OCI-M2 (cell line): ENCODE data around the gene ENDOV.

Experiments used
- DNase-seq: peaks from one replicate; lab custom pipeline; 2025; ENCODE audit not compliant: unreplicated experiment; lab: John Stamatoyannopoulos, UW

ENDOV gene

GRCh38 chr17:80430446-80431245 lies 15.7 kb downstream of the ENDOV start:
- DNase-seq, result no peak

GRCh38 chr17:80431246-80432195 lies 16.6 kb downstream of the ENDOV start:
- DNase-seq, result no peak

- no peak for DNase-seq
Measured at GRCh38 chr17:80432350-80432955, 17.5 kb downstream of the ENDOV start.

GRCh38 chr17:80432961-80433550 lies 18.1 kb downstream of the ENDOV start:
- DNase-seq, result no peak

GRCh38 chr17:80433916-80434666 lies 19.1 kb downstream of the ENDOV start:
- DNase-seq, result no peak

GRCh38 chr17:80437532-80437931 lies 22.6 kb downstream of the ENDOV start:
- no peak for DNase-seq

GRCh38 chr17:80438806-80439205 lies 23.8 kb downstream of the ENDOV start:
- DNase-seq, result no peak

- no peak for DNase-seq
Measured at GRCh38 chr17:80439499-80439898, 24.5 kb downstream of the ENDOV start.

- no peak for DNase-seq
Measured at GRCh38 chr17:80441133-80441578, 26.2 kb downstream of the ENDOV start.

GRCh38 chr17:80441598-80442322 lies 26.8 kb downstream of the ENDOV start:
- DNase-seq, result no peak

- DNase-seq, result no peak
Measured at GRCh38 chr17:80442323-80442659, 27.3 kb downstream of the ENDOV start.

GRCh38 chr17:80442764-80443163 lies 27.8 kb downstream of the ENDOV start:
- DNase-seq, result no peak

GRCh38 chr17:80443498-80443897 lies 28.5 kb downstream of the ENDOV start:
- DNase-seq, result no peak

- DNase-seq, result no peak
Measured at GRCh38 chr17:80443916-80444643, 29.1 kb downstream of the ENDOV start.

- DNase-seq, result no peak
Measured at GRCh38 chr17:80444644-80444979, 29.6 kb downstream of the ENDOV start.

- DNase-seq, result no peak
Measured at GRCh38 chr17:80445007-80445725, 30.2 kb downstream of the ENDOV start.

- DNase-seq, result no peak
Measured at GRCh38 chr17:80445726-80446110, 30.8 kb downstream of the ENDOV start.

GRCh38 chr17:80446645-80447405 lies 31.9 kb downstream of the ENDOV start:
- DNase-seq, result no peak
